Measurements from ENCODE around the gene NCEH1. TPM values are rescaled to one million over a fixed set of nuclear protein-coding genes. Genes with fewer than 3 reads are reported as not detected.

NCEH1 gene
- polyA plus RNA-seq, 1 of the 3 experiments (the other 2 are of a cell fraction) = 7.5 TPM

- no peak for DNase-seq
- Histone ChIP-seq H3F3A (replicated peaks; ENCODE audit: insufficient read depth) (peaks cover 8% of the 10 kb centered on the region), H4K20me1 (ENCODE audit: insufficient read depth) (no peaks in the 10 kb centered on the region), H3K9me2 (no peaks in the 10 kb centered on the region), H3K9me3 (no peaks in the 10 kb centered on the region), H3K4me1 (ENCODE audit: control insufficient read depth in 1 of 2, insufficient read depth in 2 of 2, low read depth in 1 of 2, low read length in 1 of 2) (no peaks in the 10 kb centered on the region), H3K79me2 (ENCODE audit: insufficient read depth) (peaks cover 34% of the 10 kb centered on the region; the same call in 1 of the 2 replicates), H3K27ac (ENCODE audit: low read depth in 2 of 2, low read length in 1 of 2) (no peak overlapping the region), H3K27me3 (ENCODE audit: insufficient read depth) (no peaks in the 10 kb centered on the region), H3K9ac (no peak overlapping the region), H3K4me3 (ENCODE audit: low read depth in 2 of 2, low read length in 1 of 2) (no peak overlapping the region), H3K36me3 (replicated peaks in 1 of 2; ENCODE audit: control insufficient read depth in 1 of 2, insufficient read depth in 2 of 2, low read length in 1 of 2) (no peaks in the 10 kb centered on the region), H3K4me2 (no peak overlapping the region), H2AFZ (ENCODE audit: low read depth) (no peak overlapping the region)
- CTCF ChIA-PET = interaction anchor here (0.8 to 1.3 kb wide), 2 partner anchors 23 to 211 kb away, joined by 3 read pairs; no protein-coding TSS in a partner anchor
- TF ChIP-seq SMC3 (IDR thresholded peaks at IDR 0.05; ENCODE audit: low read depth, low read length) (no peak), GABPA (IDR thresholded peaks at IDR 0.05; ENCODE audit: low read depth) (no peak), NFIC (IDR thresholded peaks at IDR 0.05; ENCODE audit: borderline replicate concordance) (no peak), FOSL2 (IDR thresholded peaks at IDR 0.05; ENCODE audit: borderline replicate concordance, low read depth) (no peak), NRF1 (IDR thresholded peaks at IDR 0.05; ENCODE audit: low read depth, low read length) (no peak), REST (IDR thresholded peaks at IDR 0.05; ENCODE audit: low read depth, low read length) (no peak), RAD21 (IDR thresholded peaks at IDR 0.05; ENCODE audit: low read length) (no peak), TEAD4 (IDR thresholded peaks at IDR 0.05; ENCODE audit: borderline replicate concordance, insufficient read depth) (no peak), MAX (IDR thresholded peaks at IDR 0.05; ENCODE audit: low read depth) (no peak), ELF1 (IDR thresholded peaks at IDR 0.05) (no peak), POLR2AphosphoS5 (IDR thresholded peaks at IDR 0.05; ENCODE audit: low read depth, low read length) (no peak), EZH2phosphoT487 (IDR thresholded peaks at IDR 0.05; ENCODE audit: borderline replicate concordance, low read depth) (no peak), MXI1 (IDR thresholded peaks at IDR 0.05; ENCODE audit: low read depth, low read length) (no peak), ZBTB33 (IDR thresholded peaks at IDR 0.05; ENCODE audit: borderline replicate concordance, low read depth) (no peak), FOXM1 (IDR thresholded peaks at IDR 0.05; ENCODE audit: low read depth) (no peak)
- WGBS (ENCODE audit: low lambda C conversion rate) = 94% methylated on average over 4 of the region's 4 CpGs
- POLR2A ChIA-PET = no interaction called here
These were observed 22.3 kb downstream of the NCEH1 start for GRCh38 chr3:172688588-172688987.
